ENCODE results near the gene TYMP.

Gene TYMP

DNA sequence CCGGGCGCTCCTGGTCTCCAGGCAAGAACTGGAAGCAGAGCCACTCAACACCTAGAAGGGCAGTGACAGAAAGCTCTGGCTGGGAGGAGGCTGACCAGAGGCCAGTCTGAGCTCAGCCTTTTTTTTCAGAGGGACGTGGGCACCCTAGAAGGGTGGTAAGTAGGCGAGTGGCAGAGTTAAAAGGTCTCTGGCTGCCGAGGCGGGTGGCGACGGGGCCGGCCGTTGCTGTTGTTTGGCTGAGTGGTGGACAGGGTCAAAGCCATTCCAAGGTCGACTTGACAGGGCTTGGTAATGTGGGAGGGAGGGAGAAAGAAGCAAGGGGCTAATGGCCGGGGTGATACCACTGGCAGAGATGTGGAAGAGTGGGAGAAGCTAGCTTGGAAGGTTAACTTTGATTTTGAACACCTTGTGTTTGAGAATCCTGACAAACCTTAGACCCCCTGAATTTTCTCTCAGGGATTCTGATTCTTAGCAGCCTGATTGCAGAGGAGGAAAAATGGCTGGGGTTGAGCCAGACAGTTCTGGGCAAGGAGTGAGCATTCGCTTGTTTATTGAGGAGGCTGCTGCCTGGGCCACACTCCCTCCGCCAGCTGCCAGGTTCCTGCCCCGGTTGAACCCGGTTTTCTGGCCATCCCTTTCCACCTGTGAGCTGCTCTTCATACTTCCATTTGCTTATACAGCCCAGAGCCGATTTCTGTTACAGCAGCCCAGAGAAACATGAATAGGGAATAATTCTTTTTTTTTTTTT lies 33.8 kb upstream of the TYMP start:
- in situ Hi-C loops (cut with HindIII; ENCODE audit: low sequenced_read_pairs) = no loop called here

GRCh38 chr22:50562523-50563412 lies 33.0 kb upstream of the TYMP start, which contains the start of gene SYCE3:
Gene SYCE3 (minus strand): TSS chr22:50562919. CDS start chr22:50556405, 6,514 bp downstream.
- in situ Hi-C loops (cut with HindIII; ENCODE audit: low sequenced_read_pairs) = no loop called here

GRCh38 chr22:50561401-50562358 lies 31.9 kb upstream of the TYMP start:
- in situ Hi-C loops (cut with HindIII; ENCODE audit: low sequenced_read_pairs) = no loop called here

GRCh38 chr22:50560034-50560433 lies 30.2 kb upstream of the TYMP start:
- in situ Hi-C loops (cut with HindIII; ENCODE audit: low sequenced_read_pairs) = no loop called here

DNA sequence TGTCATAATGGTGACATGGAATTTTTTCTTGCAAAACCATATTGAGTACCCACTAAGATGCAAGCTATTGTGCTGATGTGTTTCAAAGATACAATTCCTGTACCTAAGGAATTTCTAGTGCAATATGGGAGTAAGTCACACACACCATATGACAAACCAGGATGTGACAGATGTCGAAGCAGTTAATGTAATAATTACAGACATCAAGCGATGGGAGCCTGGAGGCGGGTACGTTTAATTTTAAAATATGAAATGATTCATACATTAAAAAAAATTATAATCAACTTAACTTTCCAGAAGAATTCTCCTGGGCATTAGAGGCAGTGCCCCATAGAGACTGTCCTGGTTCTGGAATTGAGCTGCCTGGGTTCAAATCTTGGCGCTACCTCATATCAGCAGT lies 26.9 kb upstream of the TYMP start:
- in situ Hi-C loops (cut with HindIII; ENCODE audit: low sequenced_read_pairs) = no loop called here

DNA sequence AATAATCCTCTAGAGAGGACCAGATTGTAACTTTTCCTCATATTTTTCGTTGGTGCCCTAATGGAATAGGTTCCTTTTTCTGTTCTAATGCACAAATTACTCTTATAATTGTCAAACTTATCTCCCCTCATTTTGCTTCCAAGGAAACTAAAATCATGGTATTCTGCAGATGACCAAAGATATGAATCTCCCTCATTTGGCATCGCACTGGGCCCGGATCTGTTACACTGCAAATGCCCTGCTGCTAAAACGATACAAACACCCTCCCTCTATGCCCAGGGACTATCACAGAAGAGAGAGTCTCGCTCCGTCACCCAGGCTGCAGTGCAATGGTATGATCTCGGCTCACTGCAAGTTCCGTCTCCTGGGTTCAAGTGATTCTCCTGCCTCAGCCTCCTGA lies 23.5 kb upstream of the TYMP start:
- in situ Hi-C loops (cut with HindIII; ENCODE audit: low sequenced_read_pairs) = no loop called here

GRCh38 chr22:50551160-50551752 lies 21.4 kb upstream of the TYMP start:
- in situ Hi-C loops (cut with HindIII; ENCODE audit: low sequenced_read_pairs) = no loop called here

DNA sequence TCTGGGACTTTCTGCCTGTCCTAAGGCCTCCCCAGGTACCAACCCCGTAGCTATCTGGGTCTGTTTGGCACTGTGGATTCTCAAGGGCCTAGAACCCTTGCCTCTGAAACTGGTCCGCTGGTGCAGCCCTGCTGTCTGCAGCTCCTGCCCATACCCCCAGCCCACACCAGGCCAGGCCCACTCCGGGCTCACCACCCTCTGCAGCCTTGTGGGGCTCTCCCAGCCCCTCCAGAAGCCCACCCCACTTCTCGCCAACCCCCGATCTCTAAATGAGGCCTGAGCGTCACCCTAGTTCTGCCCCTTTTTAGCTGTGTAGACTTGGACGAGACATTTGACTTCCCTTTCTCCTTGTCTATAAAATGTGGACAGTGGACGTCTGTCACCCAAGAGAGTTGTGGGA lies 20.6 kb upstream of the TYMP start:
- in situ Hi-C loops (cut with HindIII; ENCODE audit: low sequenced_read_pairs) = no loop called here

- in situ Hi-C loops (cut with HindIII; ENCODE audit: low sequenced_read_pairs) = no loop called here
Observed at GRCh38 chr22:50548921-50549790, 19.3 kb upstream of the TYMP start.

- in situ Hi-C loops (cut with HindIII; ENCODE audit: low sequenced_read_pairs) = no loop called here
Observed at GRCh38 chr22:50548040-50548920, 18.5 kb upstream of the TYMP start.

DNA sequence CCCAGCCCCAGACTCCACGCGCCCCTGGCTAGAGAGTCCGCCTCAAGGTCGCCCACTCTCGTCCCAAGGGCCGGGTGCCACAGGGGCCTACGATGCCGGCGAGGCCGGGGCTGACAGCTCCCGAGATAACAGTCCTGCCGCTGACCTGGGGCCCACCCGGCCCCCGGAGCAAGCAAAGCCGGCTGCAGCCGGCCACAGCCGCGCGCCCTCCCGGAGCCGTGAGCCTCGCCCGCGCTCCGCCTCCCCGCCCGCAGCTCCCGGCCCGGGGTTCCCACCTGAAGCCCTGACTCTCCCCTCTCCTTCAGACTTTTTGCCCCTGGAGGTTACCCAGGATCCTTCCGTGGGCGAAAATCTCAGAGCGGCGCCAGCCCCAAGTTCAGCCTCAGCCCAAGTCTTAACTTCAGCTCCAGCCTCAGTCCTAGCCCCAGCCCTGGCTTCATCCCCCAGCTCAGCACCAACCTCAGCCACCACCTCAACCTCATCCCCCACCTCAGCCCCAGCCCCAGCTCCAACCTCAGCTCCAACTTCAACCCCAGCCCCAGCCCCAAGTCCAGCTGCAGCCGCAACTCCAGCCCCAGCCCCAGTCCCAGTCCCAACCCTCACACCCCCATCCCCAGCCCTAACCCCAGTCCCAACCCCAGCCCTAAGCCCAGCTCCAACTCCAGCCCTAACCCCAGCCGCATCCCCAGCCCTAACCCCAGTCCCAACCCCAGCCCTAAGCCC lies 17.6 kb upstream of the TYMP start:
- in situ Hi-C loops (cut with HindIII; ENCODE audit: low sequenced_read_pairs) = no loop called here

- in situ Hi-C loops (cut with HindIII; ENCODE audit: low sequenced_read_pairs) = no loop called here
Observed at GRCh38 chr22:50546326-50547262, 16.8 kb upstream of the TYMP start.

- in situ Hi-C loops (cut with HindIII; ENCODE audit: low sequenced_read_pairs) = no loop called here
Observed at GRCh38 chr22:50545522-50546325, 15.9 kb upstream of the TYMP start, which contains the start of gene KLHDC7B. Gene KLHDC7B (plus strand): TSS chr22:50545899. CDS start chr22:50546244, 345 bp downstream.

GRCh38 chr22:50544746-50545253 lies 15.0 kb upstream of the TYMP start:
- in situ Hi-C loops (cut with HindIII; ENCODE audit: low sequenced_read_pairs) = no loop called here

- in situ Hi-C loops (cut with HindIII; ENCODE audit: low sequenced_read_pairs) = no loop called here
Observed at GRCh38 chr22:50544078-50544745, 14.4 kb upstream of the TYMP start.
